ENCODE results near the gene SIX5.

SIX5 gene

GRCh38 chr19:45793178-45793564 is 24.1 kb upstream of the SIX5 start:
- no peak for DNase-seq

GRCh38 chr19:45792470-45793177 is 23.6 kb upstream of the SIX5 start, which contains the start of gene DMWD:
Gene DMWD (minus strand): TSS chr19:45792845. CDS start chr19:45792756, 89 bp downstream.
- DNase-seq = peak; percentile 88 to 100 (median 98)

- no peak for DNase-seq
These were observed 22.9 kb upstream of the SIX5 start for GRCh38 chr19:45791744-45792469.

GRCh38 chr19:45790942-45791341 is 21.9 kb upstream of the SIX5 start:
- peak in 2 of 56 donors; percentile 15 to 18 for DNase-seq

- no peak for DNase-seq
These were observed 20.2 kb upstream of the SIX5 start for GRCh38 chr19:45789035-45789786.

GRCh38 chr19:45786533-45786894 is 17.5 kb upstream of the SIX5 start:
- DNase-seq = no peak

GRCh38 chr19:45785781-45786532 is 16.9 kb upstream of the SIX5 start:
- no peak for DNase-seq

GRCh38 chr19:45785097-45785496 is 16.0 kb upstream of the SIX5 start:
- no peak for DNase-seq

- DNase-seq = no peak
These were observed 15.0 kb upstream of the SIX5 start for GRCh38 chr19:45784096-45784495.

- no peak for DNase-seq
These were observed 14.1 kb upstream of the SIX5 start for GRCh38 chr19:45782820-45783785.

GRCh38 chr19:45782162-45782691 is 13.2 kb upstream of the SIX5 start, which contains the start of gene DMPK:
Gene DMPK (minus strand): TSS chr19:45782490. CDS start chr19:45782352, 138 bp downstream.
- peak in 11 of 56 donors; percentile 8 to 50 (median 22) for DNase-seq

GRCh38 chr19:45781214-45782161 is 12.4 kb upstream of the SIX5 start:
- peak in 4 of 56 donors; percentile 7 to 20 (median 13) for DNase-seq

GRCh38 chr19:45780448-45781213 is 11.6 kb upstream of the SIX5 start:
- DNase-seq = no peak

GRCh38 chr19:45780146-45780447 is 11.0 kb upstream of the SIX5 start:
- DNase-seq = no peak

GRCh38 chr19:45779231-45780145 is 10.4 kb upstream of the SIX5 start:
- DNase-seq = peak in 2 of 56 donors; percentile 27 to 32

- no peak for DNase-seq
These were observed 9.1 kb upstream of the SIX5 start for GRCh38 chr19:45778010-45778661.
